Measurements from ENCODE around the gene ASCC3. TPM values are rescaled to one million over a fixed set of nuclear protein-coding genes. Genes with fewer than 3 reads are reported as not detected.

The ASCC3 gene
- total and polyA plus RNA-seq, 2 experiments from 2014 or later = 92.9 to 129 TPM

GRCh38 chr6:100801036-100801435 is 80.1 kb downstream of the ASCC3 start:
- Mint-ChIP-seq H3K4me3 (no peak overlapping the region), H3K9me3 (no peaks in the 10 kb centered on the region), H3K36me3 (ENCODE audit: low read depth) (peaks cover 3% of the 10 kb centered on the region; the same call in 2 of the 3 replicates), H3K4me1 (no peaks in the 10 kb centered on the region), H3K27me3 (ENCODE audit: insufficient read depth, low read depth, poor library complexity) (peaks cover 4% of the 10 kb centered on the region), H3K27ac (no peak overlapping the region)
- Histone ChIP-seq H3F3A (replicated peaks; ENCODE audit: low read depth) (no peaks in the 10 kb centered on the region), H3K36me3 (ENCODE audit: insufficient read depth) (0 out of 2 replicates have a peak, but pooled peaks cover 6% of the 10 kb centered on the region), H3K4me3 (no peak overlapping the region), H2AFZ (no peak overlapping the region), H3K4me1 (ENCODE audit: insufficient read depth) (no peaks in the 10 kb centered on the region), H3K27ac (ENCODE audit: low read depth) (no peak overlapping the region), H3K79me2 (replicated peaks; ENCODE audit: insufficient read depth) (peaks cover 18% of the 10 kb centered on the region; the same call in 1 of the 2 replicates), H3K27me3 (ENCODE audit: insufficient read depth) (no peaks in the 10 kb centered on the region), H3K4me2 (no peak overlapping the region), H4K20me1 (replicated peaks; ENCODE audit: insufficient read depth) (no peaks in the 10 kb centered on the region), H3K9me2 (ENCODE audit: insufficient read depth) (no peaks in the 10 kb centered on the region)
- no peak for TF ChIP-seq NANOG (IDR thresholded peaks at IDR 0.05; ENCODE audit: borderline replicate concordance)
- TF ChIP-seq ZNF114 (CRISPR knock-in tag; IDR thresholded peaks at IDR 0.05) = no peak
- no peak for TF ChIP-seq ZNF331 (CRISPR knock-in tag; IDR thresholded peaks at IDR 0.05; ENCODE audit: low read depth)
- no peak for TF ChIP-seq POLR2AphosphoS5 (IDR thresholded peaks at IDR 0.05; ENCODE audit: low read depth)
- TF ChIP-seq ETS1 (IDR thresholded peaks at IDR 0.05) = no peak
- no peak for TF ChIP-seq CREB1 (CRISPR knock-in tag; IDR thresholded peaks at IDR 0.05; ENCODE audit: low read depth)
- TF ChIP-seq STAT1 (IDR thresholded peaks at IDR 0.05; ENCODE audit: unreplicated experiment) = no peak
- no peak for TF ChIP-seq JUNB (IDR thresholded peaks at IDR 0.05; ENCODE audit: unreplicated experiment)
- no peak for TF ChIP-seq ZNF462 (CRISPR knock-in tag; IDR thresholded peaks at IDR 0.05)
- TF ChIP-seq REST (IDR thresholded peaks at IDR 0.05; ENCODE audit: unreplicated experiment) = no peak
- ATAC-seq (no peak), DNase-seq (ENCODE audit: low spot score) (no peak)

Measured in GM23338 (cell line).